Bronchial epithelial cell (primary cell): ENCODE results near the gene KRTAP29-1. TPM values are rescaled to one million over a fixed set of nuclear protein-coding genes. Genes with fewer than 3 reads are reported as not detected.

Experiments used
- DNase-seq: peaks from one replicate; pipeline ENCODE4 v3.0.0-alpha.2; 2010; ENCODE audit warnings: low read depth
- FAIRE-seq: peaks from 2 replicates; lab custom pipeline; 2011; peaks lifted over from hg19 to GRCh38; lab: Jason Lieb, UNC
- H3K27me3 ChIP-seq: 2 replicates; pipeline ENCODE4 v1.5.1; 2011; ENCODE audit warnings: low read length; ENCODE audit not compliant: control insufficient read depth, insufficient read depth
- H3K36me3 ChIP-seq: 2 replicates; pipeline ENCODE4 v1.5.1; 2011; ENCODE audit warnings: low read length; ENCODE audit not compliant: control insufficient read depth, insufficient read depth
- H3K4me3 ChIP-seq: 2 replicates; pipeline ENCODE4 v1.5.1; 2011; ENCODE audit warnings: mild to moderate bottlenecking, low read depth, low read length, control low read depth
- total RNA-seq: library from RNA; depleted of rRNA; stranded (reverse); fragments of >200 nt; gene quantifications from 2 replicates; pipeline ENCODE4 v1.2.1, GENCODE V29; 2014
- TF ChIP-seq, protein P1 (sequence below): IDR thresholded peaks from 2 replicates; pipeline ENCODE4 v1.5.1; 2011; ENCODE audit warnings: mild to moderate bottlenecking, moderate library complexity, low read length, control low read depth, inconsistent platforms; ENCODE audit not compliant: insufficient read depth, severe bottlenecking

Gene KRTAP29-1
- total RNA-seq, 1 donor from 2014 or later = not detected

DNA sequence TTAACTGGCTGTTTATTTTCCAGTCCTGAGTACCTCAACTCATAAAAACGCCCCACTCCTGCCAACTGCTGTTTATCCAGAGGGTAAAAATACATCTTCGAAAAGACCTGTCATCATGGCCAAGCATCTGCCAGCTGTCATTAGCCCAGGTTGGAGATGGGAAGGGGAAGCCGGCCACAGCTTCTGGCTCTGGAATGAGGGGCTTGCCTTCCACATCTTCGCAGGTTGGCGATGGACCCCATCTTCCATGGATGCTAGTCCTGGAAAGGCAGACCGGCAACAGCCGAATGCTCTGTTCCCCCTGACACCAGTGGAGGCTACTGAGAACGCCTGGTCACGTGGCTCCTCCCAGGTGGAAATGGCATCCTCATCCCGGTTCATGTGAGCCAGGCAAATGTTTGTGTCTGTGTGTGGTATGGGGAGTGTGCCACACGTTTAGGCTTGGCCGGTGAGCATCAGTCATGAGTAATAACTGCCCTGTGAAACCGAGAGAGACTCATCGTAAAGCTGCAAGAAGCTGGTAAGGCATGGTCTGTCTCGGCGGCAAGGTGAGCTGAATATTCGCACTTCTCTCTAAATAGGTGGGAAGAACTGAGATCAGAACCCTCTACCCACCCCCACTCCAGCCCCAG, 13.3 kb upstream of the KRTAP29-1 start:
- no peak for FAIRE-seq
- Histone ChIP-seq H3K4me3 (no peak overlapping the region), H3K36me3 (no peaks in the 10 kb centered on the region), H3K27me3 (no peaks in the 10 kb centered on the region)
- TF ChIP-seq, protein P1, sequence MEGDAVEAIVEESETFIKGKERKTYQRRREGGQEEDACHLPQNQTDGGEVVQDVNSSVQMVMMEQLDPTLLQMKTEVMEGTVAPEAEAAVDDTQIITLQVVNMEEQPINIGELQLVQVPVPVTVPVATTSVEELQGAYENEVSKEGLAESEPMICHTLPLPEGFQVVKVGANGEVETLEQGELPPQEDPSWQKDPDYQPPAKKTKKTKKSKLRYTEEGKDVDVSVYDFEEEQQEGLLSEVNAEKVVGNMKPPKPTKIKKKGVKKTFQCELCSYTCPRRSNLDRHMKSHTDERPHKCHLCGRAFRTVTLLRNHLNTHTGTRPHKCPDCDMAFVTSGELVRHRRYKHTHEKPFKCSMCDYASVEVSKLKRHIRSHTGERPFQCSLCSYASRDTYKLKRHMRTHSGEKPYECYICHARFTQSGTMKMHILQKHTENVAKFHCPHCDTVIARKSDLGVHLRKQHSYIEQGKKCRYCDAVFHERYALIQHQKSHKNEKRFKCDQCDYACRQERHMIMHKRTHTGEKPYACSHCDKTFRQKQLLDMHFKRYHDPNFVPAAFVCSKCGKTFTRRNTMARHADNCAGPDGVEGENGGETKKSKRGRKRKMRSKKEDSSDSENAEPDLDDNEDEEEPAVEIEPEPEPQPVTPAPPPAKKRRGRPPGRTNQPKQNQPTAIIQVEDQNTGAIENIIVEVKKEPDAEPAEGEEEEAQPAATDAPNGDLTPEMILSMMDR = no peak
- peak; percentile 35 for DNase-seq

DNA sequence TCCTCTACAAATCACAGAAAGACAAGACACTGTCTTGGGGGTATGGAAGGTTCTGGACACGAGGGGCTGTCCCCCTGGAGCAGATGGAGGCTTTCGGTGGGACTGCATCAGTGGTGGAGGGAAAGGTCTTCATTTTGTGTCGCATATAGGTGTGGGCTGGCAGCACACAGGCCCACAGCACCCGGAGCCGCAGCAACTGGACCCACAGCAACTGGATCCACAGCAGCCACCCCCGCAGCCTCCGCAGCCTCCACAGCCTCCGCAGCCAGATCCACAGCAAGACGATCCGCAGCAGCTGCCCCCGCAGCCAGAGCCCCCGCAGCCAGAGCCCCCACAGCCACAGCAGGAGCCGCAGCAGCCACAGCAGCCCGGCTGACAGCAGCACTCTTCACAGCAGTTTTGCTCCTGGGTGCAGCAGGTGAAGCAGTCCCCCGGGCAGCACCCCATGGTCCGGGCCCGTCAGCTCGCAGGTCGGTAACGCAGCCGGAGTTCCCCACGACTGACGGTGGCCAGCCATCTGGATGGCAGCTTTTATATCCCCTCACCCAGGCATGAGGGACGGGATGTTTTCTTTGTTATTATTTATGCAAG, 12.6 kb upstream of the KRTAP29-1 start, which contains the start of gene KRTAP17-1:
Gene KRTAP17-1 (minus strand): TSS at position 507 of the 591 bp plus-strand sequence. CDS start 60 bp downstream, at position 447.
- FAIRE-seq (no peak), DNase-seq (no peak)
- Histone ChIP-seq H3K4me3 (no peak within 1 kb of the TSS), H3K36me3 (no peaks in the 10 kb centered on the region), H3K27me3 (no peaks in the 10 kb centered on the region)
- TF ChIP-seq, protein P1 = no peak

DNA sequence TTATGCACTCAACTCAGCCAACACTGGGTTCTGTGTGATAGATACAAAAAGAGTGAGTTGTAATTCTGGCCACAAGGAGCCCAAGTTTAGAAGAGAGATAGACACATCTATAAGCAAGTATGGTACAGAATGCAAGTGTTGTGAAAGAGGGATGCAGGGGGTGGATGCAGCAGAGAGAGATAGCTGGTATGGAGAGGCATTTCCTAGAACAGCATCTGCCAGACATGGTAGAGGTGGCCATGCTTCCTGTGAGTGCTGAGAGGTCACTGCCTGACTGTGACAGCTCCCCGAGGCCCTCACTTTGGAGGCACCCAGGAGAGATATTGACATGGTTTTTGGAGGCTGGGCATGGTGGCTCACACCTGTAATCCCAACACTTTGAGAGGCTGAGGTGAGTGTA, 8.5 kb upstream of the KRTAP29-1 start:
- Histone ChIP-seq H3K4me3 (no peak overlapping the region), H3K36me3 (no peaks in the 10 kb centered on the region), H3K27me3 (no peaks in the 10 kb centered on the region)
- FAIRE-seq = no peak
- no peak for DNase-seq
- TF ChIP-seq, protein P1 = no peak

DNA sequence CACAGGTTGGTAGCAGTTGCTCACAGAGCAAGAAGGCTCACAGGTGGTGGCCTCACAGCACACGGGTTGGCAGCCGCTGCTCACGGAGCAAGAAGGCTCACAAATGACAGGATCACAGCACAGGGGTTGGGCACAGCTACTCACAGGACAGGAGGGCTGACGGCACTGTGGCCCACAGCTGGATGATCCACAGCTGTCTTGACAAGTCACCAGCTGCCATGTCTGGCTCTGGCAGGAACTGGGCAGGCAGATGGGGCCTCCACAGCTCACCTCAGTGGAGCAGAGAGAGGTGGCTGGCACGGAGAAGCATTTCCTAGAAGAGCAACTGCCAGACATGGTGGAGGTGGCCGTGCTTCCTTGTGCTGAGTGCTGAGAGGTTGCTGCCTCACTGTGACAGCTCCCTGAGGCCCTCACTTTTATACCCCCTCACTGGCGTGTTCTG, 6.3 kb upstream of the KRTAP29-1 start, which contains the start of gene KRTAP16-1:
Gene KRTAP16-1 (minus strand): TSS at position 392 of the 442 bp plus-strand sequence. CDS start 56 bp downstream, at position 336.
- FAIRE-seq (no peak), DNase-seq (no peak)
- no peaks in the 10 kb centered on the region for H3K36me3 ChIP-seq
- TF ChIP-seq, protein P1 = no peak
- H3K27me3 ChIP-seq = no peaks in the 10 kb centered on the region
- no peak within 1 kb of the TSS for H3K4me3 ChIP-seq

DNA sequence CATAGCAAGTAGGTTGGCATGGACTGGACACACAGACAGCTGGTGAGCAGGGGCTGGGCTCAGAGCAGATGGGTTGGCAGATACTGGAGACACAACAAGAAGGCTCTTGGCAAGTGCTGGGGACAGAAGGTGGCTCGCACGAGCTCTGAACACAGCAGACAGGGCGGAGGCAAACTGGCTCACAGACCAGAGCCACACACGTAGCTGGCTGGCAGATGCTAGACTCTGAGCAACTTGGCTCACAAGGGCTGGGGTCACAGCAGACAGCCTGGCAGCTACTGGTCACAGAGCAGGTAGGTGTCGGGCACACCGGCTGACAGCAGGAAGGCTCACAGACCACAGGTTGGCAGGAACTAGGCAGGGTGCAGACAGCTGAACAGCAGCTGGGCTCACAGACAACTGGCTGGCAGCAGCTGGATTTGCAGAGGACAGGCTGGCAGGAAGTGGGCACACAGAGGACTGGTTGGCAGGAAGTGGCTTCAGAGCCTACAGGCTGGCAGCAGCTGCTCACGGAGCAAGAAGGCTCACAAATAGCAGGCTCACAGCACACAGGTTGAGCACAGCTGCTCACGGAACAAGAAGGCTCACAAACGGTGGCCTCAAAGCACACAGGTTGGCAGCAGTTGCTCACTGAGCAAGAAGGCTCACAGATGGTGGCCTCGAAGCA, 5.7 kb upstream of the KRTAP29-1 start:
- H3K27me3 ChIP-seq = no peaks in the 10 kb centered on the region
- H3K36me3 ChIP-seq = no peaks in the 10 kb centered on the region
- peak; percentile 72 for FAIRE-seq
- H3K4me3 ChIP-seq = no peak overlapping the region
- TF ChIP-seq, protein P1 = no peak
- DNase-seq = peak; percentile 10
